ENCODE measurements around the gene DNAH14. TPM values are rescaled to one million over a fixed set of nuclear protein-coding genes. Genes with fewer than 3 reads are reported as not detected.
"Not testable (repeated sequence)": the region's sequence is repeated elsewhere in the genome, so short reads cannot be mapped to it uniquely, and the experiment has no call there.

Gene DNAH14
- total and polyA plus RNA-seq, 2 of the 4 experiments (the other 2 are of a cell fraction) = 2.7 to 3.6 TPM

GRCh38 chr1:225329996-225330395 is 400.5 kb downstream of the DNAH14 start:
- H3K9ac ChIP-seq (ENCODE audit: low read depth, low read length); POLR2A ChIA-PET (ENCODE audit: unreplicated experiment); H3K56ac ChIP-seq (ENCODE audit: extremely low read depth, insufficient read depth, low read length); H2AK5ac ChIP-seq (ENCODE audit: low read depth, low read length); H2BK20ac ChIP-seq (ENCODE audit: low read depth, low read length); H3K4ac ChIP-seq (ENCODE audit: low read depth, low read length); H4K20me1 ChIP-seq (ENCODE audit: insufficient read depth, low read length); DNase-seq; H3K79me1 ChIP-seq (ENCODE audit: low read depth in 1 of 2, low read length in 2 of 2); BruUV-seq (replicated peaks); H3K4me1 ChIP-seq (ENCODE audit: control insufficient read depth, insufficient read depth, low read length); H3K4me3 ChIP-seq (ENCODE audit: insufficient read depth, low read depth, low read length); H2AK9ac ChIP-seq (replicated peaks; ENCODE audit: low read depth, low read length, poor library complexity); H3K18ac ChIP-seq (ENCODE audit: low read depth, low read length); H3K4me2 ChIP-seq (ENCODE audit: low read depth, low read length); H4K91ac ChIP-seq (ENCODE audit: insufficient read depth, low read depth, low read length); H3K9me1 ChIP-seq (ENCODE audit: insufficient read depth, low read length); H2BK15ac ChIP-seq (ENCODE audit: low read depth, low read length); H3K9me3 ChIP-seq (ENCODE audit: control insufficient read depth, insufficient read depth, low read length); H4K5ac ChIP-seq (ENCODE audit: low read depth, low read length); H3K14ac ChIP-seq (replicated peaks; ENCODE audit: low read depth, low read length); CTCF ChIA-PET; H2BK5ac ChIP-seq (ENCODE audit: low read depth, low read length, poor library complexity, severe bottlenecking); H3K23ac ChIP-seq (ENCODE audit: low read depth, low read length); H3K27me3 ChIP-seq (ENCODE audit: control insufficient read depth, insufficient read depth, low read length); H2AFZ ChIP-seq (replicated peaks; ENCODE audit: low read length, poor library complexity); in situ Hi-C loops (cut with MboI; ENCODE audit: low sequenced_read_pairs); ATAC-seq (ENCODE audit: low read depth); dilution Hi-C loops (cut with HindIII; ENCODE audit: low sequenced_read_pairs, unreplicated experiment); H3K36me3 ChIP-seq (ENCODE audit: control insufficient read depth, insufficient read depth, low read length); H2BK120ac ChIP-seq (ENCODE audit: low read depth, low read length); H3K27ac ChIP-seq (ENCODE audit: insufficient read depth, low read length); H4K8ac ChIP-seq (ENCODE audit: low read depth in 2 of 2, low read length in 2 of 2); intact Hi-C loops (cut with micrococcal nuclease): not testable (repeated sequence)
- WGBS, 2 experiments (ENCODE audit: extremely low coverage in 2 of 2, insufficient read length in 1 of 2) = no CpG with 5 or more reads among the region's 1 CpG

Measured in IMR-90 (cell line).